Right lobe of liver (tissue), 6 donors: ENCODE results near the gene NTM. TPM values are rescaled to one million over a fixed set of nuclear protein-coding genes. Genes with fewer than 3 reads are reported as not detected.
A peak's percentile ranks its signal among the peaks of the same experiment; 100 is the strongest.

Experiments used
- ATAC-seq, 4 donors: fragments of 200-7000 bp; cut with Tn5 transposase; one replicate each; pipeline ENCODE4 v1.9.1; 2020; ENCODE audit warnings: mild to moderate bottlenecking in 4 of 4, moderate library complexity in 4 of 4
- DNase-seq, 3 donors: peaks; one replicate each; pipeline ENCODE4 v3.0.0-alpha.2; 2020
- H3K27ac ChIP-seq, 3 donors: fragments of 200-600 bp; one replicate each; pipeline ENCODE4 v1.8.0; 2022
- H3K27me3 ChIP-seq, 2 donors: fragments of 200-600 bp; one replicate each; pipeline ENCODE4 v1.8.0; 2022
- H3K36me3 ChIP-seq, 4 donors: fragments of 200-600 bp; sonication (generic) in 1 of 4; one replicate each; pipeline versions ENCODE4 v1.5.1 to v1.8.0; 2017 to 2022; ENCODE audit warnings: control low read depth in 1 of 4
- H3K4me1 ChIP-seq, 4 donors: fragments of 200-600 bp; sonication (generic) in 1 of 4; one replicate each; pipeline versions ENCODE4 v1.5.1 to v1.8.0; 2017 to 2022; ENCODE audit warnings: control low read depth in 1 of 4
- H3K4me3 ChIP-seq, 3 donors: fragments of 200-600 bp; one replicate each; pipeline ENCODE4 v1.8.0; 2022
- H3K9me3 ChIP-seq, 4 donors: fragments of 200-600 bp; sonication (generic) in 1 of 4; one replicate each; pipeline versions ENCODE4 v1.5.1 to v1.8.0; 2017 to 2022; ENCODE audit warnings: control low read depth in 1 of 4
- CTCF ChIP-seq, 4 donors: fragments of 200-600 bp in 3 of 4; fragments of 450-650 bp in 1 of 4; IDR thresholded peaks; one replicate each; pipeline versions ENCODE4 v1.5.1 to v1.8.0; 2016 to 2022; ENCODE audit warnings: antibody characterized with exemption in 4 of 4, mild to moderate bottlenecking in 2 of 4
- POLR2A ChIP-seq: fragments of 450-650 bp; IDR thresholded peaks from one replicate; pipeline ENCODE4 v1.6.1; 2017; ENCODE audit warnings: antibody characterized with exemption, mild to moderate bottlenecking
- WGBS: methylation state at CpG from one replicate; pipeline ENCODE4 v1.1.6; 2018; ENCODE audit warnings: low coverage, low lambda C conversion rate; ENCODE audit not compliant: insufficient coverage; ENCODE audit errors: missing lambda C conversion rate; 5-methylcytosine and 5-hydroxymethylcytosine counted together
- intact Hi-C, 2 donors: fragments of 100-400 bp; cut with DNase I; formaldehyde crosslinking; loops; one replicate each; pipeline versions ENCODE4 v1.11.2 to v1.14.1; 2022
- total RNA-seq, 6 experiments: library from RNA; depleted of rRNA in 2 of 6; stranded (reverse); fragments of >200 nt in 2 of 6; fragmentation: NEBNext Ultra II Directional in 3 of 6; extraction: Animal tissue kit (Norgen Biotek cat#: 25700) in 3 of 6; gene quantifications; one replicate each; pipeline versions ENCODE4 v1.1.0 to v1.2.4, GENCODE V29; 2016 to 2023
- donor health status: DM: no; HTN: yes; CAD: no.
- donor health status: DM: no; HTN: no; CAD: no.
- donor health status: DM: no; HTN: no; CAD: no.
- donor health status: DM: no; HTN: yes; CAD: no.
- donor health status: DM: no; HTN: yes; CAD: no.

Gene NTM
- total RNA-seq, 6 experiments from 2014 or later, result 0.35 TPM; not detected in 5

DNA sequence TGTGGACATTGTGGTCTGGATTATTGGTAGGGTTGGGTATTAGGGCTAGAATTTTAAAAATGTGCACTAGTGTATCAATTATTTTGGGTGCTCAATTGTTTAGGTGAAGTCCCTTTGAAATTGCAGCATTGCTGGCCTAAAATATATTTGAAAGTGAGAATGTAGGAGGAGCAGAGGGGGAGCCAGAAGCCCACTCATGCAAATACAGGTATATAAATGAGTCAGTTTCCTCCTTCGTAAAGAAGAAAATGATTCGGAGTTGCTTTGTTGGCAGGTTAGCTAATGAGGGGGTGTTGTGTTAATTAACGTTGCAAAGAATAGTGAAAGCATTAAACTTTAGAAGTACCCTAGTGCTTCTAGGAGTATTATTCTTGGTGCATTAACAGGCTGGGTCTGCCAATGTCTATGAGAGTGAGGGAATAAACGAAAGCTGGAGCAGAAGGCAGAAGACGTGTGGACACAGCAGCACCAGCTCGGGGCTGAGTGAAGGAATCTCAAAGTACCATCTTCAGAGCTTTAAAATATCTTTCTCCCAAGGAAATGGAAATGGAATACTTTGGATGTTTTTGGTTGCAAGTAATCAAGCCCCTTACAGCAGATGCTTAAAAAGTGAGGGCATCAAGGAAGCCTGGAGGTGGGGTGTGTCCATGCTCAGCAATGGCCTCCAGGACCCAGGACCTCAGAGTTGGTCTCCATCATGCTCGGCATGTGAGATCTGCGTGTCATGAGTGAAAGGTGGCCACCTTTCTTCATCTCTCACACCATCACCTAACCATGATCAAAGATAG is 522.9 kb downstream of the NTM start:
- Histone ChIP-seq H3K36me3 (no peaks in the 10 kb centered on the region), H3K27me3 (no peaks in the 10 kb centered on the region), H3K4me1 (no peaks in the 10 kb centered on the region), H3K9me3 (no peaks in the 10 kb centered on the region), H3K4me3 (no peak overlapping the region), H3K27ac (no peak overlapping the region)
- intact Hi-C loops, result no loop called here
- DNase-seq (no peak), ATAC-seq (no peak)
- 71% methylated on average over 8 of the region's 8 CpGs for WGBS
- TF ChIP-seq POLR2A, result no peak

- intact Hi-C loops, result no loop called here
- no peaks in the 10 kb centered on the region for H3K4me1 ChIP-seq
- 60% methylated on average over 5 of the region's 5 CpGs for WGBS
- no peak overlapping the region for H3K4me3 ChIP-seq
- no peaks in the 10 kb centered on the region for H3K9me3 ChIP-seq
- H3K27me3 ChIP-seq, result no peaks in the 10 kb centered on the region
- TF ChIP-seq POLR2A (no peak), CTCF (IDR thresholded peaks at IDR 0.05) (no peak)
- no peak overlapping the region for H3K27ac ChIP-seq
- DNase-seq (no peak), ATAC-seq (peak in 1 of 4 donors; percentile 81)
- H3K36me3 ChIP-seq, result no peaks in the 10 kb centered on the region
Observed at GRCh38 chr11:131893988-131894387, 523.6 kb downstream of the NTM start.

DNA sequence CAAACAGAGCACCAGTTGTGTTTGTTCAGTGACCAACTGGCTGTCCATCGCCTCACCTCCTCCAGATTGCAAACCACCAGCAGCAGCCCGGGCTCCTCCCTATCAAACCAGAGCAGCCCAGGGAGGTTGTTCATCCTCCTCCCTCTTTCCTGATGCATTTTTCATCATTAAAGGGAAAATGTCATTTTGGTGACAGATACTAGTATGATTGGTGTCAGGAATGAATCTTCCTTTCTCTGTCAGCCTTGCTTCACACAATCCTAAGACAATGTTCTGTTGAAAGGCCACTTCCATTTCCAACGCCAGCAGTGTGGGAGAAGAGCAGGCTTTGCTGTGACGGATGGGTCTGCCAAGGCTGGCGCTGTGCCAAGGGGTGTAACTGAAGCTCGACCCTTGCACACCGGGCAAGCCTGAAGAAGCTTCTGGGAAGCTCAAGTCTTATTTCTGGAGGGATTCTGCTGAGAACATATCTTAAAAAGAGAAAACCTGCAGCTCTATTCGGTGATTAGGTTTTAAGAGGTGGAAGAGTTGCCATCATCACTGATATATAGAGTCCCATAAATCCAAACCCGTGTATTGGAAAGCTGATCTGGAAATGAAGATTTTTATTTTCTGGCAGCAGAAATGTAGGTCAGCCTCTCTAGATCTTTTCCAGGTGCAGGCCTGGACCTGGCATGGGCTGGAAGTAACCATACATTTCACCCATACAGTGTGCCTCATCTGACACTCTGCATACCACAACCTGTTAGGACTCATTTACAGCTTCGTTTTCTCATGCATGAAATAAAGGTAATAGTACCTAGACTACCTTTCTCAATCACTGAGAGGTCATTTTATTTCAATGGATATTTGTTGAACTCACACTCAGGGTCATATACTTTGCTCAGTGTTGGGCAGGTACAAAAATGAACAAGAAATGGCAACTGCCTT is 524.5 kb downstream of the NTM start:
- H3K4me1 ChIP-seq, result no peaks in the 10 kb centered on the region
- DNase-seq, result peak in 1 of 3 donors; percentile 54
- WGBS, result 44% methylated on average over 9 of the region's 10 CpGs

DNA sequence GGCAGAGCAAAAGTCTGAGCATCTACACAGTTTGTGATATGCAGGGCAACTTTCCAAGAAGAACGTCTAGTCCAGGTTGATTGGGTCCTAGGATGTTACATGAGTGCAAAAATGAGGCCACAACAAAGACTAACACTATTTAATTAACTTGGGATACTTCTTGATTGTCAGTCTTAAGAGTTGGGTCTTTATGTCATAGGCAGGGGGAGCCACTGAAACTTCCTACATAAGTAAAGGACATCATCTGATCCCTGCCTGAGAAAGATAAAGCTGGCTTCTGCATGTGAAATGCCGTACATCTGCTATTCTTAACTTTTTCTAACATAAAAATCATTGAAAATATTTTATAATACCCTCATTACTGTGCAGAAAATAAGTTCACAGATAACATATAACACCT is 525.5 kb downstream of the NTM start:
- no peak for DNase-seq
- Histone ChIP-seq H3K36me3 (no peaks in the 10 kb centered on the region), H3K27me3 (no peaks in the 10 kb centered on the region), H3K9me3 (no peaks in the 10 kb centered on the region), H3K4me1 (no peaks in the 10 kb centered on the region), H3K27ac (no peak overlapping the region), H3K4me3 (no peak overlapping the region)
- ATAC-seq, result no peak
- WGBS, result 25% methylated on average over 2 of the region's 2 CpGs
- intact Hi-C loops, result no loop called here
- no peak for TF ChIP-seq POLR2A
- TF ChIP-seq CTCF (IDR thresholded peaks at IDR 0.05), result no peak

More for the DNA sequence above, 524.5 kb downstream of the NTM start:
- H3K36me3 ChIP-seq, result no peaks in the 10 kb centered on the region
- no peak overlapping the region for H3K4me3 ChIP-seq
- TF ChIP-seq CTCF (IDR thresholded peaks at IDR 0.05) (no peak), POLR2A (no peak)
- intact Hi-C loops, result no loop called here
- ATAC-seq, result no peak
- no peaks in the 10 kb centered on the region for H3K27me3 ChIP-seq
- no peaks in the 10 kb centered on the region for H3K9me3 ChIP-seq
- no peak overlapping the region for H3K27ac ChIP-seq
